ENCODE measurements around the gene ERO1B.
A peak's percentile ranks its signal among the peaks of the same experiment; 100 is the strongest.

The ERO1B gene

DNA sequence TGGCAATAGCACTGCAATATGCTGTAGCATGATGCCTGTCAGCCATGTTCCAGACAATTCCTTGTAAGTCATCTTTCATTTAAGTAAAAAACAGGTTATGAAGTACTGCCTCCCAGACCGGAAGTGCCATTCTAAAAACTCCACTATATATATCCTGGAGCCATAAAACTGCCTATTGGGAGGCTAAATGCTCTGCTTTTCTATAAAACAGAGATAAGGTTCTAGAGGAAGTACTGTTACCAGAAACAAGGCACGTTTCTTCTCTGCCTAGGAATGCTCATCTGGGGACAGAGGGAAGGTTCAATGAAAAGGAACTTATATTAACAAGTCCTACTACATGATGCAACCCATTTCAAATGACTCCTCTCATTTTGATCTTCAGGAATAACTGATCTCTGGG lies 72.6 kb downstream of the ERO1B start:
- H2BK5ac ChIP-seq (ENCODE audit: low read depth, low read length, poor library complexity), result no peak overlapping the region
- no peak overlapping the region for H3K4me3 ChIP-seq (ENCODE audit: low read depth, low read length)
- no peak overlapping the region for H2BK12ac ChIP-seq (ENCODE audit: low read length)
- no peaks in the 10 kb centered on the region for H3K79me1 ChIP-seq (ENCODE audit: low read length)
- no peak overlapping the region for H3K27ac ChIP-seq (ENCODE audit: low read depth, low read length)
- no peak overlapping the region for H3K4me2 ChIP-seq (ENCODE audit: low read length)
- no CpG with 5 or more reads among the region's 2 CpGs for WGBS (ENCODE audit: extremely low coverage, insufficient coverage, insufficient read length)
- no peaks in the 10 kb centered on the region for H3K27me3 ChIP-seq (ENCODE audit: insufficient read depth, low read length)
- no peak overlapping the region for H3K23ac ChIP-seq (ENCODE audit: low read length)
- H3K4me1 ChIP-seq (ENCODE audit: control insufficient read depth in 1 of 2, insufficient read depth in 2 of 2, low read length in 2 of 2), result no peaks in the 10 kb centered on the region
- H2BK120ac ChIP-seq (ENCODE audit: insufficient read depth, low read length, poor library complexity), result no peak overlapping the region
- H3K9ac ChIP-seq (ENCODE audit: low read length), result no peak overlapping the region
- H4K12ac ChIP-seq (ENCODE audit: low read depth, low read length), result no peak overlapping the region
- H4K91ac ChIP-seq (ENCODE audit: low read depth, low read length), result no peak overlapping the region
- H3K36me3 ChIP-seq (ENCODE audit: control insufficient read depth in 1 of 2, insufficient read depth in 2 of 2, low read length in 2 of 2), result no peaks in the 10 kb centered on the region
- H3K9me3 ChIP-seq (ENCODE audit: insufficient read depth, low read depth, low read length), result no peaks in the 10 kb centered on the region
- no peak overlapping the region for H3K4ac ChIP-seq (ENCODE audit: low read depth, low read length)
- no peak for DNase-seq
- no peaks in the 10 kb centered on the region for H3K79me2 ChIP-seq (ENCODE audit: control insufficient read depth, insufficient read depth, low read length, poor library complexity)
- no peak overlapping the region for H2AK5ac ChIP-seq (ENCODE audit: low read length)
- H4K8ac ChIP-seq (ENCODE audit: low read depth, low read length), result no peak overlapping the region
- no peak overlapping the region for H3K18ac ChIP-seq (ENCODE audit: low read length)
- H3K14ac ChIP-seq (ENCODE audit: low read length), result no peak overlapping the region
- H2AFZ ChIP-seq (ENCODE audit: insufficient read depth, low read length, poor library complexity), result no peak overlapping the region

- Histone ChIP-seq H3K4me1 (ENCODE audit: control insufficient read depth in 1 of 2, insufficient read depth in 2 of 2, low read length in 2 of 2) (no peaks in the 10 kb centered on the region), H3K36me3 (ENCODE audit: control insufficient read depth in 1 of 2, insufficient read depth in 2 of 2, low read length in 2 of 2) (no peaks in the 10 kb centered on the region), H2AK5ac (ENCODE audit: low read length) (no peak overlapping the region), H4K8ac (ENCODE audit: low read depth, low read length) (no peak overlapping the region), H3K23ac (ENCODE audit: low read length) (no peak overlapping the region), H3K79me2 (ENCODE audit: control insufficient read depth, insufficient read depth, low read length, poor library complexity) (no peaks in the 10 kb centered on the region), H3K4ac (ENCODE audit: low read depth, low read length) (no peak overlapping the region), H4K91ac (ENCODE audit: low read depth, low read length) (no peak overlapping the region), H2BK12ac (ENCODE audit: low read length) (no peak overlapping the region), H2BK5ac (ENCODE audit: low read depth, low read length, poor library complexity) (no peak overlapping the region), H3K4me2 (ENCODE audit: low read length) (no peak overlapping the region), H3K27me3 (ENCODE audit: insufficient read depth, low read length) (no peaks in the 10 kb centered on the region), H3K9ac (ENCODE audit: low read length) (no peak overlapping the region), H3K9me3 (ENCODE audit: insufficient read depth, low read depth, low read length) (no peaks in the 10 kb centered on the region), H2BK120ac (ENCODE audit: insufficient read depth, low read length, poor library complexity) (no peak overlapping the region), H3K14ac (ENCODE audit: low read length) (no peak overlapping the region), H2AFZ (ENCODE audit: insufficient read depth, low read length, poor library complexity) (no peak overlapping the region), H3K27ac (ENCODE audit: low read depth, low read length) (no peak overlapping the region), H3K18ac (ENCODE audit: low read length) (no peak overlapping the region), H3K79me1 (ENCODE audit: low read length) (no peaks in the 10 kb centered on the region), H4K12ac (ENCODE audit: low read depth, low read length) (no peak overlapping the region), H3K4me3 (ENCODE audit: low read depth, low read length) (no peak overlapping the region)
- WGBS (ENCODE audit: extremely low coverage, insufficient coverage, insufficient read length), result no CpG with 5 or more reads among the region's 4 CpGs
- DNase-seq, result no peak
Measured at GRCh38 chr1:236207569-236207968, 74.2 kb downstream of the ERO1B start.

GRCh38 chr1:236207121-236207520 lies 74.6 kb downstream of the ERO1B start:
- H2AK5ac ChIP-seq (ENCODE audit: low read length), result no peak overlapping the region
- peaks cover 0 to 2% of the 10 kb centered on the region in 2 experiments for H3K36me3 ChIP-seq (ENCODE audit: control insufficient read depth in 1 of 2, insufficient read depth in 2 of 2, low read length in 2 of 2)
- H4K8ac ChIP-seq (ENCODE audit: low read depth, low read length), result no peak overlapping the region
- no peaks in the 10 kb centered on the region for H3K79me1 ChIP-seq (ENCODE audit: low read length)
- no peak overlapping the region for H3K4ac ChIP-seq (ENCODE audit: low read depth, low read length)
- H2BK120ac ChIP-seq (ENCODE audit: insufficient read depth, low read length, poor library complexity), result no peak overlapping the region
- no peak overlapping the region for H2AFZ ChIP-seq (ENCODE audit: insufficient read depth, low read length, poor library complexity)
- no peaks in the 10 kb centered on the region for H3K27me3 ChIP-seq (ENCODE audit: insufficient read depth, low read length)
- no peaks in the 10 kb centered on the region for H3K4me1 ChIP-seq (ENCODE audit: control insufficient read depth in 1 of 2, insufficient read depth in 2 of 2, low read length in 2 of 2)
- H3K18ac ChIP-seq (ENCODE audit: low read length), result no peak overlapping the region
- no peak for DNase-seq
- H3K4me2 ChIP-seq (ENCODE audit: low read length), result no peak overlapping the region
- H4K12ac ChIP-seq (ENCODE audit: low read depth, low read length), result no peak overlapping the region
- H4K91ac ChIP-seq (ENCODE audit: low read depth, low read length), result no peak overlapping the region
- H3K14ac ChIP-seq (ENCODE audit: low read length), result no peak overlapping the region
- no peak overlapping the region for H2BK12ac ChIP-seq (ENCODE audit: low read length)
- H3K79me2 ChIP-seq (ENCODE audit: control insufficient read depth, insufficient read depth, low read length, poor library complexity), result no peaks in the 10 kb centered on the region
- no peak overlapping the region for H3K27ac ChIP-seq (ENCODE audit: low read depth, low read length)
- no peaks in the 10 kb centered on the region for H3K9me3 ChIP-seq (ENCODE audit: insufficient read depth, low read depth, low read length)
- no peak overlapping the region for H3K4me3 ChIP-seq (ENCODE audit: low read depth, low read length)
- no peak overlapping the region for H3K9ac ChIP-seq (ENCODE audit: low read length)
- H2BK5ac ChIP-seq (ENCODE audit: low read depth, low read length, poor library complexity), result no peak overlapping the region
- no peak overlapping the region for H3K23ac ChIP-seq (ENCODE audit: low read length)
- no CpG with 5 or more reads among the region's 5 CpGs for WGBS (ENCODE audit: extremely low coverage, insufficient coverage, insufficient read length)

GRCh38 chr1:236206548-236206947 lies 75.2 kb downstream of the ERO1B start:
- Histone ChIP-seq H3K9me3 (ENCODE audit: insufficient read depth, low read depth, low read length) (no peaks in the 10 kb centered on the region), H3K23ac (ENCODE audit: low read length) (no peak overlapping the region), H3K36me3 (ENCODE audit: control insufficient read depth in 1 of 2, insufficient read depth in 2 of 2, low read length in 2 of 2) (peaks cover 0 to 2% of the 10 kb centered on the region in 2 experiments), H2BK12ac (ENCODE audit: low read length) (no peak overlapping the region), H3K79me2 (ENCODE audit: control insufficient read depth, insufficient read depth, low read length, poor library complexity) (no peaks in the 10 kb centered on the region), H2BK120ac (ENCODE audit: insufficient read depth, low read length, poor library complexity) (no peak overlapping the region), H3K18ac (ENCODE audit: low read length) (no peak overlapping the region), H3K14ac (ENCODE audit: low read length) (no peak overlapping the region), H2AFZ (ENCODE audit: insufficient read depth, low read length, poor library complexity) (no peak overlapping the region), H2BK5ac (ENCODE audit: low read depth, low read length, poor library complexity) (no peak overlapping the region), H3K4me2 (ENCODE audit: low read length) (no peak overlapping the region), H3K4me1 (ENCODE audit: control insufficient read depth in 1 of 2, insufficient read depth in 2 of 2, low read length in 2 of 2) (no peaks in the 10 kb centered on the region), H4K91ac (ENCODE audit: low read depth, low read length) (no peak overlapping the region), H3K79me1 (ENCODE audit: low read length) (no peaks in the 10 kb centered on the region), H3K4me3 (ENCODE audit: low read depth, low read length) (no peak overlapping the region), H3K9ac (ENCODE audit: low read length) (no peak overlapping the region), H4K8ac (ENCODE audit: low read depth, low read length) (no peak overlapping the region), H3K4ac (ENCODE audit: low read depth, low read length) (no peak overlapping the region), H4K12ac (ENCODE audit: low read depth, low read length) (no peak overlapping the region), H3K27me3 (ENCODE audit: insufficient read depth, low read length) (no peaks in the 10 kb centered on the region), H2AK5ac (ENCODE audit: low read length) (no peak overlapping the region), H3K27ac (ENCODE audit: low read depth, low read length) (no peak overlapping the region)
- DNase-seq, result peak in 1 of 2 donors; percentile 11
- WGBS (ENCODE audit: extremely low coverage, insufficient coverage, insufficient read length), result no CpG with 5 or more reads among the region's 4 CpGs

All from trophoblast cell (in vitro differentiated cells and primary cell).